GM19023 (cell line): ENCODE results near the gene DHX16.

Experiments used
- ATAC-seq: cut with Tn5 transposase; IDR thresholded peaks from one replicate; pipeline ENCODE4 v1.9.1; 2021; ENCODE audit warnings: mild to moderate bottlenecking, moderate library complexity; ENCODE audit not compliant: unreplicated experiment

DHX16 gene

GRCh38 chr6:30696432-30696831, 23.6 kb upstream of the DHX16 start:
- ATAC-seq: no peak

GRCh38 chr6:30691208-30691847, 18.5 kb upstream of the DHX16 start:
- ATAC-seq: no peak

- ATAC-seq: no peak
These were observed 17.8 kb upstream of the DHX16 start, which contains the start of gene NRM for GRCh38 chr6:30690403-30691207. Gene NRM, minus strand, starts transcription at chr6:30690984. Its CDS starts 10 bp downstream, at chr6:30690974.

- no peak for ATAC-seq
These were observed 17.2 kb upstream of the DHX16 start for GRCh38 chr6:30689985-30690384.

- no peak for ATAC-seq
These were observed 16.4 kb upstream of the DHX16 start for GRCh38 chr6:30689022-30689865.

- ATAC-seq: no peak
These were observed 15.8 kb upstream of the DHX16 start for GRCh38 chr6:30688569-30688968.

GRCh38 chr6:30687659-30688431, 15.0 kb upstream of the DHX16 start:
- ATAC-seq: no peak

- ATAC-seq: peak; percentile 52
These were observed 14.3 kb upstream of the DHX16 start for GRCh38 chr6:30686908-30687658.

GRCh38 chr6:30686009-30686907, 13.5 kb upstream of the DHX16 start, which contains the start of gene PPP1R18:
Gene PPP1R18, minus strand, starts transcription at chr6:30686645. Its CDS starts 627 bp downstream, at chr6:30686018.
- peak; percentile 14 for ATAC-seq

GRCh38 chr6:30685157-30686008, 12.6 kb upstream of the DHX16 start:
- no peak for ATAC-seq

GRCh38 chr6:30684386-30685156, 11.8 kb upstream of the DHX16 start:
- no peak for ATAC-seq

- ATAC-seq: no peak
These were observed 11.2 kb upstream of the DHX16 start for GRCh38 chr6:30683980-30684338.

GRCh38 chr6:30683183-30683979, 10.6 kb upstream of the DHX16 start:
- ATAC-seq: no peak

- peak; percentile 38 for ATAC-seq
These were observed 9.6 kb upstream of the DHX16 start for GRCh38 chr6:30682143-30683117.

GRCh38 chr6:30681766-30682142, 8.9 kb upstream of the DHX16 start:
- no peak for ATAC-seq
